Natural killer cell (primary cell): ENCODE data around the gene GATA5. TPM values are rescaled to one million over a fixed set of nuclear protein-coding genes. Genes with fewer than 3 reads are reported as not detected.

ENCODE experiments used
- ATAC-seq, 3 donors: fragments of 150-1000 bp in 2 of 3; fragments of 200-7000 bp in 1 of 3; cut with Tn5 transposase; 1 replicate in 1 of 3; 2 replicates in 2 of 3; pipeline ENCODE4 v1.10.0; 2021; ENCODE audit warnings: mild to moderate bottlenecking in 2 of 3, moderate library complexity in 2 of 3
- DNase-seq, 2 donors: peaks; one replicate each; pipeline versions ENCODE4 v3.0.0 to v3.0.0-alpha.2; 2013 to 2021; ENCODE audit warnings: mixed read lengths in 1 of 2
- H3K27ac ChIP-seq: one replicate; pipeline ENCODE4 v1.5.1; 2013; ENCODE audit warnings: mild to moderate bottlenecking, low read length
- H3K27me3 ChIP-seq: one replicate; pipeline ENCODE4 v1.6.1; 2013; ENCODE audit warnings: low read length; ENCODE audit not compliant: control insufficient read depth, insufficient read depth
- H3K36me3 ChIP-seq: one replicate; pipeline ENCODE4 v1.6.1; 2013; ENCODE audit warnings: low read length; ENCODE audit not compliant: control insufficient read depth, insufficient read depth
- H3K4me1 ChIP-seq: one replicate; pipeline ENCODE4 v1.6.1; 2013; ENCODE audit warnings: low read length; ENCODE audit not compliant: control insufficient read depth, insufficient read depth
- H3K4me3 ChIP-seq: one replicate; pipeline ENCODE4 v1.5.1; 2013; ENCODE audit warnings: low read length
- H3K9me3 ChIP-seq: one replicate; pipeline ENCODE4 v1.6.1; 2013; ENCODE audit warnings: low read length; ENCODE audit not compliant: control insufficient read depth, insufficient read depth
- H3K27ac Mint-ChIP-seq, 2 donors: one replicate each; pipeline ENCODE4 v1.8.0; 2022; ENCODE audit warnings: mild to moderate bottlenecking in 2 of 2, mixed read lengths in 2 of 2, moderate library complexity in 1 of 2
- H3K27me3 Mint-ChIP-seq, 2 donors: one replicate each; pipeline ENCODE4 v1.8.0; 2022; ENCODE audit warnings: low read depth in 2 of 2, mixed read lengths in 2 of 2
- H3K36me3 Mint-ChIP-seq: one replicate; pipeline ENCODE4 v1.8.0; 2022; ENCODE audit warnings: mixed read lengths
- H3K4me1 Mint-ChIP-seq, 2 donors: one replicate each; pipeline ENCODE4 v1.8.0; 2022; ENCODE audit warnings: mixed read lengths in 2 of 2
- H3K4me3 Mint-ChIP-seq: one replicate; pipeline ENCODE4 v1.8.0; 2022; ENCODE audit warnings: mild to moderate bottlenecking, moderate library complexity, mixed read lengths
- H3K9me3 Mint-ChIP-seq, 2 donors: one replicate each; pipeline ENCODE4 v1.8.0; 2022; ENCODE audit warnings: mixed read lengths in 2 of 2
- CTCF ChIP-seq: fragments of 200-600 bp; IDR thresholded peaks from one replicate; pipeline ENCODE4 v1.8.0; 2022; ENCODE audit warnings: antibody characterized with exemption
- WGBS: methylation state at CpG from one replicate; pipeline ENCODE4 v1.1.7; 2013; ENCODE audit warnings: missing lambda C conversion rate; ENCODE audit not compliant: insufficient coverage; 5-methylcytosine and 5-hydroxymethylcytosine counted together
- intact Hi-C: fragments of 100-400 bp; cut with micrococcal nuclease; formaldehyde crosslinking; loops from one replicate; pipeline ENCODE4 v1.14.2; 2022
- total RNA-seq, 4 donors: library from RNA; stranded (reverse); fragments of 120-200 nt in 1 of 4; gene quantifications; one replicate each; pipeline versions ENCODE4 v1.2.3 to v1.2.4, GENCODE V29; 2013 to 2022

GATA5 gene
- total RNA-seq, 3 donors from 2014 or later (not counting 1 experiment from before 2014, with no cell fraction given) = not detected

- ATAC-seq = no peak
- WGBS = 58% methylated on average over 34 of the region's 34 CpGs
- no peaks in the 10 kb centered on the region for H3K9me3 Mint-ChIP-seq
Measured at GRCh38 chr20:62495749-62496567, 20.2 kb upstream of the GATA5 start.

GRCh38 chr20:62494980-62495748, 19.4 kb upstream of the GATA5 start:
- H3K9me3 ChIP-seq = no peaks in the 10 kb centered on the region
- intact Hi-C loops = no loop called here
- 87% methylated on average over 25 of the region's 26 CpGs for WGBS

More at GRCh38 chr20:62495749-62496567, 20.2 kb upstream of the GATA5 start:
- H3K36me3 ChIP-seq = no peaks in the 10 kb centered on the region
- no peak for TF ChIP-seq CTCF
- H3K27ac Mint-ChIP-seq = no peak overlapping the region
- H3K4me1 ChIP-seq = peaks cover 19% of the 10 kb centered on the region
- intact Hi-C loops = no loop called here
- DNase-seq = no peak
- no peaks in the 10 kb centered on the region for H3K9me3 ChIP-seq
- H3K27me3 ChIP-seq = no peaks in the 10 kb centered on the region
- H3K27me3 Mint-ChIP-seq = no peaks in the 10 kb centered on the region
- no peaks in the 10 kb centered on the region for H3K36me3 Mint-ChIP-seq
- peaks cover 0 to 12% of the 10 kb centered on the region in 2 donors for H3K4me1 Mint-ChIP-seq
- no peak overlapping the region for H3K27ac ChIP-seq
- no peak overlapping the region for H3K4me3 Mint-ChIP-seq
- H3K4me3 ChIP-seq = no peak overlapping the region

DNA sequence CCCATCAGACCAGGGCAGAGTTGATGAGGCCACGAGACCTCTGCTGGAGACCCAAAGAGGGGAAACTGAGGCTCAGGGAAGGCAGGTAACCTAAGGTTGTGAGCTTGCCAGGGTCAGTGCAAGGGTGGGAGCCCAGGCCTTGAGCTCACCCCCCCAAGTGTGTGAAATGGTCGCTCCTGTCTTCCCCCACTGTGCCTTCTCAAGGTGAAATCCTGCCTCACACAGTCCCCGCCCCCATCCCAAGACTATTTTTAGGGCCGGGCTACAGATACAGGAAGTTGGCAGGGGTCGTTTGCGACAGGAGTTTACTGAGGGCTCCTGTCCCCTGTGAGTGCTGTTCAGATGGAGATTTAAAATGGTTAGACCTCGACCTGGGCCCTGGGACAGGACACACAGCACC, 18.7 kb upstream of the GATA5 start:
- no peaks in the 10 kb centered on the region for H3K9me3 ChIP-seq
- Mint-ChIP-seq H3K9me3 (no peaks in the 10 kb centered on the region), H3K36me3 (no peaks in the 10 kb centered on the region), H3K4me1 (no peaks in the 10 kb centered on the region), H3K4me3 (no peak overlapping the region), H3K27ac (no peak overlapping the region), H3K27me3 (no peaks in the 10 kb centered on the region)
- H3K4me1 ChIP-seq = peaks cover 11% of the 10 kb centered on the region
- no peak overlapping the region for H3K4me3 ChIP-seq
- no peaks in the 10 kb centered on the region for H3K36me3 ChIP-seq
- no peak overlapping the region for H3K27ac ChIP-seq
- WGBS = 27% methylated on average over 6 of the region's 7 CpGs
- ATAC-seq (no peak), DNase-seq (no peak)
- H3K27me3 ChIP-seq = no peaks in the 10 kb centered on the region
- intact Hi-C loops = no loop called here
- TF ChIP-seq CTCF = no peak

More at GRCh38 chr20:62494980-62495748, 19.4 kb upstream of the GATA5 start:
- Histone ChIP-seq H3K36me3 (no peaks in the 10 kb centered on the region), H3K27ac (no peak overlapping the region), H3K27me3 (no peaks in the 10 kb centered on the region), H3K4me3 (no peak overlapping the region), H3K4me1 (peaks cover 15% of the 10 kb centered on the region)
- no peak for TF ChIP-seq CTCF
- Mint-ChIP-seq H3K4me3 (no peak overlapping the region), H3K27ac (no peak overlapping the region), H3K4me1 (peaks cover 0 to 4% of the 10 kb centered on the region in 2 donors), H3K27me3 (no peaks in the 10 kb centered on the region), H3K36me3 (no peaks in the 10 kb centered on the region), H3K9me3 (no peaks in the 10 kb centered on the region)
- ATAC-seq (no peak), DNase-seq (no peak)
